ENCODE measurements around the gene NUCB2.

NUCB2 gene

GRCh38 chr11:17354601-17354991, 78.1 kb downstream of the NUCB2 start:
- peak overlapping the region; percentile 92 for H3K27ac ChIP-seq
- TF ChIP-seq, protein P1, sequence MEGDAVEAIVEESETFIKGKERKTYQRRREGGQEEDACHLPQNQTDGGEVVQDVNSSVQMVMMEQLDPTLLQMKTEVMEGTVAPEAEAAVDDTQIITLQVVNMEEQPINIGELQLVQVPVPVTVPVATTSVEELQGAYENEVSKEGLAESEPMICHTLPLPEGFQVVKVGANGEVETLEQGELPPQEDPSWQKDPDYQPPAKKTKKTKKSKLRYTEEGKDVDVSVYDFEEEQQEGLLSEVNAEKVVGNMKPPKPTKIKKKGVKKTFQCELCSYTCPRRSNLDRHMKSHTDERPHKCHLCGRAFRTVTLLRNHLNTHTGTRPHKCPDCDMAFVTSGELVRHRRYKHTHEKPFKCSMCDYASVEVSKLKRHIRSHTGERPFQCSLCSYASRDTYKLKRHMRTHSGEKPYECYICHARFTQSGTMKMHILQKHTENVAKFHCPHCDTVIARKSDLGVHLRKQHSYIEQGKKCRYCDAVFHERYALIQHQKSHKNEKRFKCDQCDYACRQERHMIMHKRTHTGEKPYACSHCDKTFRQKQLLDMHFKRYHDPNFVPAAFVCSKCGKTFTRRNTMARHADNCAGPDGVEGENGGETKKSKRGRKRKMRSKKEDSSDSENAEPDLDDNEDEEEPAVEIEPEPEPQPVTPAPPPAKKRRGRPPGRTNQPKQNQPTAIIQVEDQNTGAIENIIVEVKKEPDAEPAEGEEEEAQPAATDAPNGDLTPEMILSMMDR (conservative IDR thresholded peaks at IDR 0.05), result peak; percentile 81

DNA sequence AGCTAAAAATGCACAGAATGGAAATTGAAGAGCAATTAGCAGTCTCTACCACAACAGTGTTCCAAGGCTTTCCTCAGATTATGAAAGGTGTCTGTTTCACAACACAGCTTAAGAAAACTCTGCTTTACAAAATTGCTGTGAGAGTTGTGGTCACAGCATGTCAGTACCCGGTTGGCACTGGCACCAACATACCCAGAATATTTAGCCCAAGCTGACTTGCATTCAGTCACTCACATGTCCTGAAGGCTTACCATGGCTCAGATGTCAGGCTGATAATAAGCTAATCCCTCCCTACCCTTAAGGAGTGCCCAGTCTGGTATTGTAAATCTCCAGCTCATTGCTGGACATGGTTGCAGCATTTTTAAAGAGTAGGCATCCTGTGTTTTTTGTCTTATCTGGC, 90.0 kb downstream of the NUCB2 start:
- TF ChIP-seq, protein P1 (conservative IDR thresholded peaks at IDR 0.05), result no peak
- H3K27ac ChIP-seq, result no peak overlapping the region

DNA sequence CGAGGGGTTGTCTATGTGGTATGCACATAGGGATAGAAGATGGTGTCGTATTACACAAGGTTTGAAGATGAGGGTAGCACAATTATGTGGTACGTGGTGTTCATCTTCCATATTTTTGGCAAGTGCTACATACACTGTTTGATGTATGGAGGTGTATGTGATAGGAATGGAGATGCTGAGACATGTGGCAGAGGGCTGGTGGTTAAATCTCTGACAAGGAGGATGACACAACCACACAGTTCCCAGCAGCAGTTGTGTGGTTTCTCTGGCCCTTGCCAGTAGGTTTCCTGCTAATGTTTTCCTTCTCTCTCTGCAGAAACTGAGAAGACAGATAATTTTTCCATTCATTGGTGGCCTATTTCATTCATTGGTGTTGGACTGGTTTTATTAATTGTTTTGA, 92.0 kb downstream of the NUCB2 start:
- H3K27ac ChIP-seq, result no peak overlapping the region
- TF ChIP-seq, protein P1 (conservative IDR thresholded peaks at IDR 0.05), result no peak

DNA sequence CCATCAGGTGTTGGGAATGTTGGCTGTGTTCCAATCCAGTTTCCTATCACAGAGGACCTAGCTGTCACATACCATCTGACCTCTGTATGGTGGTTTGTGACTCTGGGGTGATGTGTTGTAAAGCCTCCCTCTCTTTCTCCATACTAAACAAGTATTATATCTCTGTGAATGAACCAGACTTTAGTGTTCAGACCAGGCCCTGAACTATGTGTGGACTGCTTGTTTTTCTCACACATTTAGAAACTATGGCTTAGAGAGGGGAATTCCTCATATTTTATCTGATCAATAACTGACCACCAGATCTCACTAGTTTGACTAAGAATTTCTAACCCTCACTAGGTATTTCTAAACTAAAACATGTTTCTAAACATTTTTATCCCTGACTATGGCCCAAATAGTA, 92.6 kb downstream of the NUCB2 start:
- TF ChIP-seq, protein P1 (conservative IDR thresholded peaks at IDR 0.05), result no peak
- no peak overlapping the region for H3K27ac ChIP-seq

DNA sequence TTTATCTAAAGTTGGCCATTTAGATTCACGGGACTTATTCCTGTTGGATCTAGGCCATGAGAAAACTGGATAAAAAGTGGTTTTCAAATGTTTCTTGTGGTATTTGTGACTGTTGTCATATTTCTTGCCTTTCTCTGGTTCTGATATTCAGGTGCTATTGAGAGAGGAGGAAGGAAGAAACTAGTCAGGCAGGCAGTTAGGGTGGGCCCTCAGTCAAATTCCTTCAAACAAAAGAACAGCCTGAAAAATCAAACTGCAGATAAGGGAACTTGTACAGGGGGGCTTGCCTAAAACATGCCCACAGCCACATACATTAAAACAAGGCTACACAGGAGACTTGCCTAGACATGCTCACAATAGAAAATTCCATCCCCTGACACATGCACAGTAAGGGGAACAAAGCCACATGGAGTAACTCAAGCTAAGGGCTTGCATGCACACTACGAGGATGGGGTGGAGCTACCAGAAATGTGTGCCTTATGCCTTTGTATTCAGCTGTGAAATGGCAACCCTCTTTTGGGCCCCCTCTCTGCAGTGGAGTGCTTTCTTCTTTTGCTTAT, 93.2 kb downstream of the NUCB2 start:
- TF ChIP-seq, protein P1 (conservative IDR thresholded peaks at IDR 0.05), result no peak
- H3K27ac ChIP-seq, result no peak overlapping the region

- no peak overlapping the region for H3K27ac ChIP-seq
- TF ChIP-seq, protein P1 (conservative IDR thresholded peaks at IDR 0.05), result no peak
Measured at GRCh38 chr11:17371614-17372013, 95.1 kb downstream of the NUCB2 start.

GRCh38 chr11:17375547-17375946, 99.0 kb downstream of the NUCB2 start:
- TF ChIP-seq, protein P1 (conservative IDR thresholded peaks at IDR 0.05), result no peak
- no peak overlapping the region for H3K27ac ChIP-seq

Measured in VCaP (cell line).